ENCODE measurements around the gene MACO1. TPM values are rescaled to one million over a fixed set of nuclear protein-coding genes. Genes with fewer than 3 reads are reported as not detected.

The MACO1 gene
- total RNA-seq, 1 donor from 2014 or later = 15.8 TPM

DNA sequence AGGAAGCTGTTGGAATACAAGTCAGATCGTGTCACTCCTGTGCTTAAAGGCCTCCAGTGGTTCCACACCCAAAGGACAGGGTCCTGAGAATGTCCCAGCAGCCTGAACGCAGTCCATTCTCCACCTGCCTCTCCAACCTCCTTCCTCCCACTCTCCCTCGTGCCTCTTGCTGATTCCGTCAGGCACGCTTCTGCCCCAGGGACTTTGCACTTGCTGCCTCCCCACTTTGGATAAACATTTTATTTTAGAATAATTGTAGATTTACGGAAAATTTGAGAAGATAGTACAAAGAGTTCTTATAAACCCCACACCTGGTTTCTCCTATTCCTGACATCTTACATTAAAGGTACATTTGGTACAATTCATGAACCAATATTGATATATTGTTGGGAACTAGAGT is 84.3 kb downstream of the MACO1 start:
- Mint-ChIP-seq H3K27me3 (ENCODE audit: low read depth) (peaks cover 4% of the 10 kb centered on the region), H3K4me3 (ENCODE audit: low read depth) (no peak overlapping the region), H3K9me3 (no peaks in the 10 kb centered on the region), H3K36me3 (ENCODE audit: low read depth) (no peaks in the 10 kb centered on the region), H3K4me1 (ENCODE audit: low read depth) (no peaks in the 10 kb centered on the region), H3K27ac (no peak overlapping the region)
- intact Hi-C loops (cut with micrococcal nuclease) = no loop called here
- no peak for DNase-seq (ENCODE audit: low spot score)

DNA sequence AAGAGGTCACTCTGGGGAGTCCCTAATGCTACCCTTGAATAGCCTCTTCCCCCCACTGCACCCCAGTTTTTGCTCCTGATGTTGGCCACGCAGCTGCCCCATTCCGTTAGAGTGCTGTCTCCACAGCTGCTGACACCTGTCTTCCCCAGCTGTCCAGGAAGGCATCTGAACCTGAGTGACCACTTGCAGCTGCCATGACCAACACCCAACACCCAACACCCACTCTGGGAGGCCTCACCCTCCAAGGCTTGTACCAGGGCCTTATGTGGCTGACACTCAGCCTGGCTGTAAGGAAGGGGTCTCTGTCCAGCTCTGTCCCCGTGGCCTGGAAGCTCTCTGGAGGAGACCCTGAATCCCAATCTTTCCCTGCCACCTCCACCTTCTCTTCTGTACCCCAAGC is 86.0 kb downstream of the MACO1 start:
- Mint-ChIP-seq H3K27me3 (ENCODE audit: low read depth) (peaks cover 4% of the 10 kb centered on the region), H3K4me3 (ENCODE audit: low read depth) (no peak overlapping the region), H3K36me3 (ENCODE audit: low read depth) (no peaks in the 10 kb centered on the region), H3K27ac (no peak overlapping the region), H3K9me3 (no peaks in the 10 kb centered on the region), H3K4me1 (ENCODE audit: low read depth) (no peaks in the 10 kb centered on the region)
- DNase-seq (ENCODE audit: low spot score) = no peak
- intact Hi-C loops (cut with micrococcal nuclease) = no loop called here

DNA sequence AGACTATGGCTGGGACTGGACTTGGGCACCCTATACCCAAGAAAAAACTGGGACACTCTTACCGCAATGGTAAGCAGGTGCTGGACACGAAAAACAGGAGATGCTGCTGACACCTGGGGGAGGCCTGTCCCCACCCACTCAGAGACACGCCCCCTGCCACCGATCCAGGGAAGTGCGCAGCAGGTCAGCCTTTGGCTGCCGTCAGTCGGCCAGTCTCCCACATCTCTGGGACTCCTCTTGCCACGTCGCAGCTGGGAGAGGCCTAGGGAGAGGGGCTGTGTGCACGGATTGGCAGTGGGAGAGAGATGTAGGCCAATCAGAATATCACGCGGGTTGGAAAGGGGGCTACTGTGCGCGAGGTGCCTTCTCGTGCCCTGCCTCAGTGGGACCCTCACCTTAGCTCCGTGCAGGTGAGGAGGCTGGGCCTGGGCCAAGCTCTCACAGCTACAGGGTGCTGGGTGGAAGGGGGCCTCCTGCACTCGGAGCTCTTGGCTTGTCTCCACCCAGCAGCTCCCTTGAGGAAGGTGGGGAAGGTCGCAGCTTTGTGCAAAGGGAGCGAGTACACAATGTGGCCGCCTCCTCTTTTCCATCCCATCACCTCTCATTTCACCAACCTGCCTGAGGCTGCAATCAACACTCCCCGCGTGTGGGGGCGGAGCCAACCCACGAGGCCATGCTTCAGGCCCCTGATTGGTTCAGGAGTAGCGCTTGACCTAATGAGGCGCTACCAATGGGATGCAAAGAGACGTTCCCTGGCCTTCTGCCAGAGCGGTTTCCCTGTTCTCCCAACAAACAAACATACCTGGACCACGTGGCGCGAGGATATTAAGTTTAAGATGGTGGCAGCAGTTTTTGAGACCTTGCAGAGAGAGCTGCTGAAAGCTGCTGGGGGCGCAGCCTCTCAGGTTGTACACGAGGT is 87.0 kb downstream of the MACO1 start:
- DNase-seq (ENCODE audit: low spot score) = no peak
- H3K9me3 Mint-ChIP-seq = no peaks in the 10 kb centered on the region
- H3K4me1 Mint-ChIP-seq (ENCODE audit: low read depth) = no peaks in the 10 kb centered on the region
- no peak overlapping the region for H3K4me3 Mint-ChIP-seq (ENCODE audit: low read depth)
- H3K36me3 Mint-ChIP-seq (ENCODE audit: low read depth) = no peaks in the 10 kb centered on the region
- intact Hi-C loops (cut with micrococcal nuclease) = no loop called here
- no peak overlapping the region for H3K27ac Mint-ChIP-seq
- peaks cover 4% of the 10 kb centered on the region for H3K27me3 Mint-ChIP-seq (ENCODE audit: low read depth)

DNA sequence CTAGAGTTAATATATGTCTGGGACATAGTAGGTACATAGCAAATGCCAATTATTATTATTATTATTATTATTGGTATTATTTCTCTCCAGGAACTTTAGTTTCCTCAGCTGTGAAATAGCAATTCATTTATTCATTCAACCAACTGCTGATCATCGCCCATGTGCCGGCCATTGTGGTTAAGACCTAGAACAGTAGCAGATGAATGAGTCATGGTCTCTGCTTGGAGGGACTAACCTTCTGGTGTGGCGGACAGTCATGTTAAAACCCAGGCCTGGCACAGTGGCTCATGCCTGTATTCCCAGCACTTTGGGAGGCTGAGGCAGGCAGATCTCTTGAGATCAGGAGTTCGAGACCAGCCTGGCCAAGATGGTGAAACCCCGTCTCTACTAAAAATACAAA is 88.9 kb downstream of the MACO1 start:
- no peak for DNase-seq (ENCODE audit: low spot score)
- H3K9me3 Mint-ChIP-seq = no peaks in the 10 kb centered on the region
- H3K36me3 Mint-ChIP-seq (ENCODE audit: low read depth) = no peaks in the 10 kb centered on the region
- no peak overlapping the region for H3K4me3 Mint-ChIP-seq (ENCODE audit: low read depth)
- H3K4me1 Mint-ChIP-seq (ENCODE audit: low read depth) = no peaks in the 10 kb centered on the region
- no peak overlapping the region for H3K27ac Mint-ChIP-seq
- peaks cover 3% of the 10 kb centered on the region for H3K27me3 Mint-ChIP-seq (ENCODE audit: low read depth)
- intact Hi-C loops (cut with micrococcal nuclease) = loop anchor here (5.0 to 10.0 kb wide), 2 partner anchors 112 to 295 kb away; partner anchors contain the start of gene MTFR1L

DNA sequence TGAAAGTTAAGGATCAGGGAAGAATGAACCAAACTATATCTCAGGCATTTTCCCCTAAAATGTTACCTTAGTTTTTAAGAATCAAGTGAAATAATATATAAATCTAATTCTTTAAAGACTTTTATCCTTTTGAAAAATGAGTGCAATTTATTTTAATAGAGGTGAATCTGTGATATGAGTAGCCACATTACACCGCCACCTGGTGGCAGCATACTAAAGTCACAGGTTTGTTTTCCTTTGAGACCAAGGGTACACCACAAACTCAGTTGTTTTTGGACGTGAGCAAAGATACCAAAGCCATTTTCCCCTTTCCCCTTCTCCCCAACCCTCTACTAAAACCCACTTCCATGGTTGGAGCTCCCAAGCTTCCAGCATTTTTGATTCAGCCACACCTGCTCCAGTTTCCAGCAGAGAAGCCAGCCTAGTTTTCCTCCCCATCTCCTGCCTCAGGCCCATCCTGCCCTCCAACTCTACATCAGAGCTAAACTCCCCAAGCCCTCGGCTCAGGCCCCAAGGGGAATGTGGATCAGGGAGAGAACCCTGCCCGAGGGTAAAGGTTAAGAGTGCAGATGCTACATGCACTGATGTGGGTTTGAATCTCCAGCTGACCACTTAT is 89.9 kb downstream of the MACO1 start:
- Mint-ChIP-seq H3K4me3 (ENCODE audit: low read depth) (no peak overlapping the region), H3K27me3 (ENCODE audit: low read depth) (peaks cover 4% of the 10 kb centered on the region), H3K36me3 (ENCODE audit: low read depth) (no peaks in the 10 kb centered on the region), H3K9me3 (peaks cover 5% of the 10 kb centered on the region), H3K27ac (no peak overlapping the region), H3K4me1 (ENCODE audit: low read depth) (no peaks in the 10 kb centered on the region)
- intact Hi-C loops (cut with micrococcal nuclease) = loop anchor here (5.0 to 10.0 kb wide), 2 partner anchors 113 to 294 kb away; partner anchors contain the start of gene MTFR1L
- peak; percentile 51 for DNase-seq (ENCODE audit: low spot score)

DNA sequence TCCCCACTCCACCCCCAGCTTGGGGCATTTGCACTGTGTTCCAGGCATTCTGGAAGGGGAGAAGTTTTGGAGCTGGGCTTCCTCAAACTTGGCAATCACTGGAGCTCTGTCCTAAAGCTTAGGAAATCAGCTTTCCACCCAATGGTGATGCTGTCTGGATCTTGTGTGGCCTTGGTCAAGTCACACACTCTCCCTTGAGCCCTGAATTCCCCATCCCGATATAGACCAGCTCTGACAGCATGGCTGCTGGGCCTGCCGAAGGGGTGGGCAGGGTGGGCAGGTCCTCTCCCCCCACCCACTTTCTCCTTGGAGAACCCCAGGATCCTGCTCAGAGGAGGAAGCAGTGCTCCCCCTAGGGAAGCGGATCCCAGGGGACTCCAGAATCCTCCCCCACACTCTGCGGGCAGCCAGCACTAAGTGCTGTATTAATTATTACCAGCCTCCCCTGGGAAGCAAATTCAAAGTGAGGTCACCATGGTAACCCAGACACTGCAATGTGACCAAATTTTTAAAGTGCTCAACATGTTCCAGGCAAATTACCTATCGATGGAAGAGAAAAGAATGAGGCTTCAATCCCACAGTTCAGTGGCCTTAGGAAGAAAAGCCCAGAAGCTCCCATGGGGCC is 91.4 kb downstream of the MACO1 start:
- Mint-ChIP-seq H3K9me3 (peaks cover 6% of the 10 kb centered on the region), H3K36me3 (ENCODE audit: low read depth) (no peaks in the 10 kb centered on the region), H3K27ac (no peak overlapping the region), H3K27me3 (ENCODE audit: low read depth) (peaks cover 5% of the 10 kb centered on the region), H3K4me3 (ENCODE audit: low read depth) (no peak overlapping the region), H3K4me1 (ENCODE audit: low read depth) (no peaks in the 10 kb centered on the region)
- DNase-seq (ENCODE audit: low spot score) = no peak
- intact Hi-C loops (cut with micrococcal nuclease) = loop anchor here (5.0 to 10.0 kb wide), 2 partner anchors 115 to 293 kb away; partner anchors contain the start of gene MTFR1L

DNA sequence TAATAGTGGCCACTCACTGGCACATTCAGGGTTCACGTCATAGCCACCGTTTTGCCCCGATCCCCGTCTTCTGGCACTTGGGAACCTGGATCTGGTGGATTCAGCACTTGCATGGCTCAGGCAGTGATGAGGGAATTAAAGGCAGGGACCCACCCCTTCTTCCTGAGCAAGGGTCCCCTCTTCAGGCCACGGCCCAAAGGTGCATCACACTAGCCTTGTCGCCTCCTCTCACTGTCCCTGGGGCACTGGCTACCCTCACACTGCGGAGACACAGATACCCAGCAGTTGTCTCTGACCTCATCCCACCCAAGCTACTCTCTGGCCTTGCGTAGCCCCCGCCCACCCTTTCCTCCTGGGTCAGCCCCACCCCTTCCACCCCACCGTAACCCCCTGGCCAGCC is 92.8 kb downstream of the MACO1 start:
- Mint-ChIP-seq H3K27ac (no peak overlapping the region), H3K36me3 (ENCODE audit: low read depth) (no peaks in the 10 kb centered on the region), H3K9me3 (peaks cover 6% of the 10 kb centered on the region), H3K4me3 (ENCODE audit: low read depth) (no peak overlapping the region), H3K4me1 (ENCODE audit: low read depth) (no peaks in the 10 kb centered on the region), H3K27me3 (ENCODE audit: low read depth) (peaks cover 5% of the 10 kb centered on the region)
- DNase-seq (ENCODE audit: low spot score) = no peak
- intact Hi-C loops (cut with micrococcal nuclease) = loop anchor here (5.0 to 10.0 kb wide), 2 partner anchors 116 to 291 kb away; partner anchors contain the start of gene MTFR1L

DNA sequence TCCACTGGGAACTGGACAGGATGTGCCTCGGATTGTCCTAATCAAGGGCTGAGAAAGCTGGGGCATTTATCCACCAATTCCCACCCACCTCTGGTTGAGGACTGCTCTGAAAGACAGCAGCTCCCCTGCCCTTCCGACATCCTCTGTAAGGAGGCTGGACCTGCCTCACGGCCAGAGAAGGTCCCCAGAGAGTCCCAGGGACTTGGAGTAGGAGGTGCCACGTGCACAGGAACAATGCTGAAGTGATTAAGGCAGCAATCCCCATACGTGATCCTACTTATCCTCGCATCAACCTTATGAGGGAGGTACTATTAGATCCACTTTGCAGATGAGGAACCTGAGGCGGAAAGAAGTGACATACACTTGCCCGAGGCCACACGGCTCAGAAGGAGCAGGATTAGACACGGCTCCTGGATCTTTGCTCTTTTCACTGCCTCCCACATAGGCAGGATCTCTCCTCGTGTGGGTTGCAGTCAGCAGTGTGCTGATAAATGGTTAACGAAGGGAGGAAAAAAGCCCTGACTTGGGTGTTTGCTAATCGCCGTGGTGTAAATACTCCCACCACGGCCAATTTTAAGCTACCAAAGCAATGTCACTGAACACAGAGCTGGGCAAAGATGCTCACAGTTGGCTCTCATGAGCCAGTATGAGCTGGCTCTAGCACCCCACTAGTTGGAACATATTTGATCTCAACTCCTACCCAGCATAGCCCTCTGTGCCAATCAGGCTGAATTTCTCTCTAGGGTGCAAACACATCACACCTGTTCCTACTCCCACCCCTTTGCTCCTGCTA is 94.1 kb downstream of the MACO1 start:
- Mint-ChIP-seq H3K27ac (no peak overlapping the region), H3K36me3 (ENCODE audit: low read depth) (no peaks in the 10 kb centered on the region)

DNA sequence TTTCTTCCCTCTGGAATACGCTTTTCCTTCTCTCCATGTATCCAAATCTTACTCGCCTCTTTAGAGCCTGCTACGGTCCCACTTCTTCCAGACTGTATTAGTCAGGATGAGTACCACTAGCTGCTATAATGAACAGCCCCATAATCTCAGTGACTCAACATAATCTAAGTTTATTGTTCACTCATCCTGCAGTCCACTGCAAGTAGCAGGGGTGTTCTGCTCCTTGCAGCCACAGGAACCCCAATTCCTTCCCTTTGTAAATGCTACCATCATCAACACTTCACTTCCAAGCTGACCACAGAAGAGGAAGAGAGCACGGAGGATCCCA is 94.6 kb downstream of the MACO1 start:
- peaks cover 6% of the 10 kb centered on the region for H3K9me3 Mint-ChIP-seq
- H3K36me3 Mint-ChIP-seq (ENCODE audit: low read depth) = no peaks in the 10 kb centered on the region
- no peaks in the 10 kb centered on the region for H3K4me1 Mint-ChIP-seq (ENCODE audit: low read depth)
- H3K27ac Mint-ChIP-seq = no peak overlapping the region
- peaks cover 5% of the 10 kb centered on the region for H3K27me3 Mint-ChIP-seq (ENCODE audit: low read depth)
- no peak overlapping the region for H3K4me3 Mint-ChIP-seq (ENCODE audit: low read depth)
- intact Hi-C loops (cut with micrococcal nuclease) = loop anchor here (10.0 kb wide), 1 partner anchor 289 kb away; the partner anchor contains the start of gene MTFR1L
- DNase-seq (ENCODE audit: low spot score) = no peak

More for the DNA sequence above, 94.1 kb downstream of the MACO1 start:
- peaks cover 6% of the 10 kb centered on the region for H3K9me3 Mint-ChIP-seq
- H3K27me3 Mint-ChIP-seq (ENCODE audit: low read depth) = peaks cover 5% of the 10 kb centered on the region
- no peak overlapping the region for H3K4me3 Mint-ChIP-seq (ENCODE audit: low read depth)
- no peaks in the 10 kb centered on the region for H3K4me1 Mint-ChIP-seq (ENCODE audit: low read depth)
- DNase-seq (ENCODE audit: low spot score) = no peak
- intact Hi-C loops (cut with micrococcal nuclease) = loop anchor here (5.0 to 10.0 kb wide), 2 partner anchors 117 to 290 kb away; partner anchors contain the start of gene MTFR1L

DNA sequence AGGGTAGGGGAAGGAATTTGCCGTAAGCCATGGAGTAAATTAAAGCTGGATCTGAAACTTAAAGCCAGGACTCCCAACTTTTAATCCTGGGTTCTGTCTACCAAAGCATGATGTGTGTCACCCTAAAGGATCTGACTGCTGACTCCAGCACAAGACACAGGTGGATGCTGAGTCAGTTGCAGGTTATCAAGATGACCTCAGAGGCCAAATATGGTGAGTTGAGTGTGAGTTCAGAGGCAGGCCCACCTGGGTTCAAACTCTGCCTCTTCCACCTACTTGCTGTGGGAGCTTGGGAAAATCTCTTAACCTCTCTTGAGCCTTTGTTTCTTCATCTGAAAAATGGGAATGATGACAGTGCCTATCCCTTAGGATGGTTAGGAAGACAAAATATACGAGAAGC is 96.1 kb downstream of the MACO1 start:
- Mint-ChIP-seq H3K36me3 (ENCODE audit: low read depth) (no peaks in the 10 kb centered on the region), H3K9me3 (peaks cover 6% of the 10 kb centered on the region), H3K27ac (no peak overlapping the region), H3K4me1 (ENCODE audit: low read depth) (no peaks in the 10 kb centered on the region), H3K27me3 (ENCODE audit: low read depth) (peaks cover 5% of the 10 kb centered on the region), H3K4me3 (ENCODE audit: low read depth) (no peak overlapping the region)
- intact Hi-C loops (cut with micrococcal nuclease) = loop anchor here (10.0 kb wide), 1 partner anchor 288 kb away; the partner anchor contains the start of gene MTFR1L
- no peak for DNase-seq (ENCODE audit: low spot score)

DNA sequence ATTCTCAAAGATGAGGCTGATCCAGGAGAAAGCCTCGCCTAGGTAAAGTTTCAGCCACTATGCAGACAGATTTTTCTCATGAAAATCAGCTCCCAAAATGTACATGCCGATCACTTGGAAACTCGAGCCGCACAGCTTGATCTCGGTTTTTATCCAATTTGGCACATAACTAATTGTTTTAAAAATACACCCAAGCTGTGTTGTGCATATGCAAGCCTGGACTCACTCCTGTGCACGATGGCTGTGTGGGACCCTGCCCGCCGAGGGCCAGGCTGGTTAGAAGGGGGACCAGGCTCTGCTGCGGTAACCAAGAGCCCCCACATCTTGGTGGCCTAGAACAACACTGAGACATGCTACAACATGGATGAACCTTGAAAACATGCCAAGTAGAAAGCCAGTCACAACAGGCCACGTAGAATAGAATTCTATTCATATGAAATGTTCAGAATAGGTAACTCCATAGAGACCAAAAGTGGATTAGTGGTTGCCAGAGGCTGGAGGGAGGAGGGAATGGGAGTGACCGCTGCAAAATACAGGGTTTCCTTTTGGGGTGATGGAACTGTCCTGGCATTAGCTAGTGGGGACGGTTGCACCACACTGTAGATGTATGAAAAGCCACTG is 96.6 kb downstream of the MACO1 start:
- no peak for DNase-seq (ENCODE audit: low spot score)
- no peak overlapping the region for H3K4me3 Mint-ChIP-seq (ENCODE audit: low read depth)
- intact Hi-C loops (cut with micrococcal nuclease) = loop anchor here (10.0 kb wide), 1 partner anchor 287 kb away; the partner anchor contains the start of gene MTFR1L
- peaks cover 5% of the 10 kb centered on the region for H3K27me3 Mint-ChIP-seq (ENCODE audit: low read depth)
- no peaks in the 10 kb centered on the region for H3K4me1 Mint-ChIP-seq (ENCODE audit: low read depth)
- no peaks in the 10 kb centered on the region for H3K36me3 Mint-ChIP-seq (ENCODE audit: low read depth)
- H3K27ac Mint-ChIP-seq = no peak overlapping the region
- H3K9me3 Mint-ChIP-seq = peaks cover 6% of the 10 kb centered on the region

Measured in activated T-helper 2 cell treated with anti-CD3 and anti-CD28 coated beads, Interferon-gamma antibody, Interleukin-2, Interleukin-4, amounts not matched to agents 10 μg/mL and 5 μg/mL and 100 μg/mL, durations not matched to agents 14 hours and 24 hours and 36 hours (primary cell).